Upper lobe of left lung (tissue), 6 donors: ENCODE data around the gene OAS2. TPM values are rescaled to one million over a fixed set of nuclear protein-coding genes. Genes with fewer than 3 reads are reported as not detected.

Experiments
- ATAC-seq, 2 donors: fragments of 200-7000 bp; cut with Tn5 transposase; one replicate each; pipeline ENCODE4 v1.9.1; 2022; ENCODE audit warnings: mild to moderate bottlenecking in 2 of 2, moderate library complexity in 2 of 2; ENCODE audit not compliant: low FRiP score in 2 of 2
- DNase-seq, 2 donors: peaks; one replicate each; pipeline ENCODE4 v3.0.0-alpha.2; 2019 to 2020
- H3K27ac ChIP-seq, 4 donors: fragments of 200-600 bp; sonication (generic); one replicate each; pipeline ENCODE4 v1.5.1; 2016 to 2019
- H3K27me3 ChIP-seq, 4 donors: fragments of 200-600 bp; sonication (generic); one replicate each; pipeline ENCODE4 v1.5.1; 2017 to 2019
- H3K36me3 ChIP-seq, 4 donors: fragments of 200-600 bp; sonication (generic); one replicate each; pipeline ENCODE4 v1.5.1; 2016 to 2019
- H3K4me1 ChIP-seq, 4 donors: fragments of 200-600 bp; sonication (generic); one replicate each; pipeline ENCODE4 v1.5.1; 2018 to 2019
- H3K4me3 ChIP-seq, 4 donors: fragments of 200-600 bp; sonication (generic); one replicate each; pipeline ENCODE4 v1.5.1; 2017 to 2019; ENCODE audit warnings: mild to moderate bottlenecking in 2 of 4, moderate library complexity in 1 of 4
- H3K9me3 ChIP-seq, 4 donors: fragments of 200-600 bp; sonication (generic); one replicate each; pipeline ENCODE4 v1.5.1; 2018 to 2019
- CTCF ChIP-seq, 6 experiments: fragments of 450-650 bp in 4 of 6; fragments of 200-600 bp in 2 of 6; sonication (generic) in 2 of 6; IDR thresholded peaks; one replicate each; pipeline ENCODE4 v1.5.1; 2016 to 2019; ENCODE audit warnings: antibody characterized with exemption in 6 of 6
- EP300 ChIP-seq, 4 donors: sonication (generic); formaldehyde crosslinking; IDR thresholded peaks; one replicate each; pipeline ENCODE4 v1.5.1; 2017; ENCODE audit warnings: antibody characterized with exemption in 4 of 4, control low read depth in 2 of 4
- POLR2A ChIP-seq, 4 donors: fragments of 450-650 bp; IDR thresholded peaks; one replicate each; pipeline ENCODE4 v1.5.1; 2016 to 2017; ENCODE audit warnings: antibody characterized with exemption in 4 of 4, mild to moderate bottlenecking in 2 of 4
- POLR2AphosphoS5 ChIP-seq, 2 donors: sonication (generic); formaldehyde crosslinking; IDR thresholded peaks; one replicate each; pipeline ENCODE4 v1.5.1; 2017; ENCODE audit warnings: antibody characterized with exemption in 2 of 2
- WGBS, 2 donors: methylation state at CpG; one replicate each; pipeline ENCODE4 v1.1.5; 2017 to 2018; 5-methylcytosine and 5-hydroxymethylcytosine counted together
- total RNA-seq, 6 donors: library from RNA; depleted of rRNA in 4 of 6; stranded (reverse); fragments of >200 nt in 4 of 6; gene quantifications; one replicate each; pipeline versions ENCODE4 v1.1.0 to v1.2.1, GENCODE V29; 2016 to 2021
- donor health status: DM: no; HTN: no; CAD: no; lungs with moderate emphysema.
- donor health status: DM: no; HTN: yes; CAD: no; lungs with severe emphysema.

The OAS2 gene
- total RNA-seq, 6 donors from 2014 or later, result 17.2 to 59.7 (median 20.1) TPM

GRCh38 chr12:113040722-113041171 is 62.4 kb downstream of the OAS2 start:
- peak in 1 of 2 donors; percentile 75 for DNase-seq

GRCh38 chr12:113041560-113041959 is 63.2 kb downstream of the OAS2 start:
- no peaks in the 10 kb centered on the region for H3K36me3 ChIP-seq
- H3K4me1 ChIP-seq, result peaks cover 0 to 8% (median 3%) of the 10 kb centered on the region in 4 donors
- no peak overlapping the region for H3K4me3 ChIP-seq
- H3K27me3 ChIP-seq, result no peaks in the 10 kb centered on the region
- TF ChIP-seq CTCF (IDR thresholded peaks at IDR 0.05) (no peak), POLR2AphosphoS5 (IDR thresholded peaks at IDR 0.05) (no peak), EP300 (IDR thresholded peaks at IDR 0.05) (no peak), POLR2A (IDR thresholded peaks at IDR 0.05) (no peak)
- ATAC-seq, result no peak
- 76 to 87% methylated on average over 7 of the region's 7 CpGs for WGBS, 2 donors
- peak overlapping the region in 2 of 4 donors; percentile 35 to 46 for H3K27ac ChIP-seq
- H3K9me3 ChIP-seq, result no peaks in the 10 kb centered on the region
- DNase-seq, result no peak

More at GRCh38 chr12:113040722-113041171, 62.4 kb downstream of the OAS2 start:
- Histone ChIP-seq H3K27ac (peak overlapping the region in 1 of 4 donors; percentile 46), H3K4me3 (no peak overlapping the region), H3K4me1 (peaks cover 0 to 8% (median 3%) of the 10 kb centered on the region in 4 donors), H3K9me3 (no peaks in the 10 kb centered on the region), H3K27me3 (no peaks in the 10 kb centered on the region), H3K36me3 (no peaks in the 10 kb centered on the region)
- WGBS, 2 donors, result 52 to 54% methylated on average over 7 of the region's 7 CpGs
- peak; percentile 81 to 95 for ATAC-seq
- TF ChIP-seq POLR2AphosphoS5 (IDR thresholded peaks at IDR 0.05) (peak; percentile 58 to 61), POLR2A (IDR thresholded peaks at IDR 0.05) (no peak)

- 70 to 74% methylated on average over 8 of the region's 8 CpGs for WGBS, 2 donors
- Histone ChIP-seq H3K9me3 (no peaks in the 10 kb centered on the region), H3K4me1 (peaks cover 0 to 8% (median 3%) of the 10 kb centered on the region in 4 donors), H3K27ac (no peak overlapping the region), H3K36me3 (no peaks in the 10 kb centered on the region), H3K27me3 (no peaks in the 10 kb centered on the region), H3K4me3 (no peak overlapping the region)
- ATAC-seq (no peak), DNase-seq (peak in 1 of 2 donors; percentile 33)
- TF ChIP-seq CTCF (IDR thresholded peaks at IDR 0.05) (no peak), EP300 (IDR thresholded peaks at IDR 0.05) (no peak), POLR2AphosphoS5 (IDR thresholded peaks at IDR 0.05) (no peak), POLR2A (IDR thresholded peaks at IDR 0.05) (no peak)
Measured at GRCh38 chr12:113043240-113043639, 64.9 kb downstream of the OAS2 start.

GRCh38 chr12:113044516-113044915 is 66.2 kb downstream of the OAS2 start:
- no peak for ATAC-seq
- H3K27me3 ChIP-seq, result no peaks in the 10 kb centered on the region
- no peak for TF ChIP-seq EP300 (IDR thresholded peaks at IDR 0.05)
- no peak overlapping the region for H3K4me3 ChIP-seq
- no peak for DNase-seq
- peaks cover 0 to 8% (median 3%) of the 10 kb centered on the region in 4 donors for H3K4me1 ChIP-seq
- no peak overlapping the region for H3K27ac ChIP-seq
- no peaks in the 10 kb centered on the region for H3K9me3 ChIP-seq
- no peaks in the 10 kb centered on the region for H3K36me3 ChIP-seq
- WGBS, 2 donors, result 68 to 80% methylated on average over 3 of the region's 3 CpGs

DNA sequence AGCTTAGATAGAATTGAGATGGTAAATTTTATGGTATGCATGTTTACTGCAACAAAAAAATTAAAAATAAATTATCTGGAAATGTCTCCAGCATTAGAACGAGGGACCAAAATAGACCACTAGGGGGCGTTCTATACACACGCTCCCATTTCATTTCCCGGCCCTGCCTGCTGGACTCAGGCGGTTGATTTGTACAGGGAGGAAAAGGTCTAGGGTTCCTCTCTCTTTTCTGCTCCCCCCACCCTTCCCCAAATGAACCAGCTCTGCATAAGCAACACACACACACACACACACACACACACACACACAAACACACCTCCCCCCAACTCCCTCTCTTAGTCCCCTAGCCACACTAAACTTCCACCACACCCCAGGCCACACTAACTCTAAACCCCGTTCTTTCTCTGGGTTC is 70.4 kb downstream of the OAS2 start:
- no peaks in the 10 kb centered on the region for H3K36me3 ChIP-seq
- no peak overlapping the region for H3K4me3 ChIP-seq
- peak; percentile 54 to 70 (median 64) for TF ChIP-seq CTCF (IDR thresholded peaks at IDR 0.05)
- TF ChIP-seq POLR2A (IDR thresholded peaks at IDR 0.05), result no peak
- H3K4me1 ChIP-seq, result no peaks in the 10 kb centered on the region
- H3K9me3 ChIP-seq, result no peaks in the 10 kb centered on the region
- DNase-seq, result peak in 1 of 2 donors; percentile 54
- WGBS, 2 donors, result 10 to 11% methylated on average over 6 of the region's 6 CpGs
- H3K27me3 ChIP-seq, result no peaks in the 10 kb centered on the region
- peak; percentile 79 to 90 for ATAC-seq
- H3K27ac ChIP-seq, result no peak overlapping the region
